IPS-20b (cell line): ENCODE measurements around the gene ANKRD1.
"Not testable (repeated sequence)": the region's sequence is repeated elsewhere in the genome, so short reads cannot be mapped to it uniquely, and the experiment has no call there.

Source experiments
- H3K27ac ChIP-seq: one replicate; pipeline ENCODE4 v1.5.1; 2013; ENCODE audit warnings: low read length
- H3K27me3 ChIP-seq: 2 replicates; pipeline ENCODE4 v1.6.1; 2013; ENCODE audit warnings: mild to moderate bottlenecking, low read length, inconsistent platforms; ENCODE audit not compliant: insufficient read depth
- H3K36me3 ChIP-seq: 2 replicates; pipeline ENCODE4 v1.6.1; 2013; ENCODE audit warnings: low read depth, mild to moderate bottlenecking, inconsistent platforms, low read length, moderate library complexity; ENCODE audit not compliant: insufficient read depth
- H3K4me1 ChIP-seq: 2 replicates; pipeline ENCODE4 v1.6.1; 2013; ENCODE audit warnings: mild to moderate bottlenecking, control low read depth, inconsistent platforms, low read length, moderate library complexity; ENCODE audit not compliant: insufficient read depth
- H3K4me3 ChIP-seq: 2 replicates; pipeline ENCODE4 v1.5.1; 2013; ENCODE audit warnings: mild to moderate bottlenecking, low read length, inconsistent platforms
- H3K9ac ChIP-seq: 2 replicates; pipeline ENCODE4 v1.6.1; 2013; ENCODE audit warnings: low read depth, mild to moderate bottlenecking, inconsistent platforms, low read length, moderate library complexity
- H3K9me3 ChIP-seq: 2 replicates; pipeline ENCODE4 v1.6.1; 2013; ENCODE audit warnings: mild to moderate bottlenecking, low read depth, low read length, inconsistent platforms; ENCODE audit not compliant: insufficient read depth

Gene ANKRD1

GRCh38 chr10:90958781-90959180 lies 37.9 kb upstream of the ANKRD1 start:
- Histone ChIP-seq H3K9ac (no peak overlapping the region), H3K27ac (no peak overlapping the region), H3K4me1 (no peaks in the 10 kb centered on the region; the same call in 1 of the 2 replicates), H3K27me3 (no peaks in the 10 kb centered on the region; the same call in 1 of the 2 replicates), H3K4me3 (no peak overlapping the region), H3K9me3 (no peaks in the 10 kb centered on the region), H3K36me3 (no peaks in the 10 kb centered on the region)

GRCh38 chr10:90947030-90947960 lies 26.4 kb upstream of the ANKRD1 start:
- no peaks in the 10 kb centered on the region for H3K9me3 ChIP-seq
- H3K36me3 ChIP-seq = no peaks in the 10 kb centered on the region
- no peak overlapping the region for H3K4me3 ChIP-seq
- H3K4me1 ChIP-seq = no peaks in the 10 kb centered on the region
- H3K9ac ChIP-seq = no peak overlapping the region
- H3K27ac ChIP-seq = no peak overlapping the region
- H3K27me3 ChIP-seq = peaks cover 5% of the 10 kb centered on the region; the same call in 1 of the 2 replicates

GRCh38 chr10:90945491-90946070 lies 24.7 kb upstream of the ANKRD1 start:
- Histone ChIP-seq H3K27me3 (peaks cover 5% of the 10 kb centered on the region; the same call in 1 of the 2 replicates), H3K4me3 (no peak overlapping the region), H3K4me1 (no peaks in the 10 kb centered on the region), H3K36me3 (no peaks in the 10 kb centered on the region), H3K9me3 (no peaks in the 10 kb centered on the region), H3K27ac (no peak overlapping the region), H3K9ac (no peak overlapping the region)

- no peak overlapping the region for H3K4me3 ChIP-seq
- no peak overlapping the region for H3K9ac ChIP-seq
- H3K4me1 ChIP-seq = no peaks in the 10 kb centered on the region
- H3K36me3 ChIP-seq = no peaks in the 10 kb centered on the region
- no peaks in the 10 kb centered on the region for H3K9me3 ChIP-seq
- H3K27me3 ChIP-seq = peaks cover 5% of the 10 kb centered on the region; the same call in 1 of the 2 replicates
- no peak overlapping the region for H3K27ac ChIP-seq
Measured at GRCh38 chr10:90944749-90945148, 23.9 kb upstream of the ANKRD1 start.

GRCh38 chr10:90942980-90943379 lies 22.1 kb upstream of the ANKRD1 start:
- H3K4me1 ChIP-seq, H3K9me3 ChIP-seq, H3K4me3 ChIP-seq, H3K36me3 ChIP-seq, H3K27ac ChIP-seq, H3K27me3 ChIP-seq, H3K9ac ChIP-seq: not testable (repeated sequence)

- Histone ChIP-seq H3K4me3 (no peak overlapping the region), H3K9me3 (no peaks in the 10 kb centered on the region), H3K4me1 (no peaks in the 10 kb centered on the region; the same call in 1 of the 2 replicates), H3K27me3 (peaks cover 42% of the 10 kb centered on the region), H3K27ac (no peak overlapping the region), H3K9ac (no peak overlapping the region), H3K36me3 (no peaks in the 10 kb centered on the region)
Measured at GRCh38 chr10:90939648-90940047, 18.8 kb upstream of the ANKRD1 start.

- Histone ChIP-seq H3K36me3 (no peaks in the 10 kb centered on the region), H3K27ac (no peak overlapping the region), H3K4me1 (no peaks in the 10 kb centered on the region; the same call in 1 of the 2 replicates), H3K9ac (no peak overlapping the region), H3K4me3 (no peak overlapping the region), H3K9me3 (no peaks in the 10 kb centered on the region), H3K27me3 (peaks cover 43% of the 10 kb centered on the region)
Measured at GRCh38 chr10:90939116-90939515, 18.2 kb upstream of the ANKRD1 start.

GRCh38 chr10:90937645-90938258 lies 16.9 kb upstream of the ANKRD1 start:
- Histone ChIP-seq H3K27ac (no peak overlapping the region), H3K9ac (no peak overlapping the region), H3K4me3 (no peak overlapping the region), H3K9me3 (no peaks in the 10 kb centered on the region), H3K36me3 (no peaks in the 10 kb centered on the region), H3K4me1 (no peaks in the 10 kb centered on the region; the same call in 1 of the 2 replicates), H3K27me3 (peaks cover 57% of the 10 kb centered on the region)

GRCh38 chr10:90936276-90936659 lies 15.4 kb upstream of the ANKRD1 start:
- H3K27ac ChIP-seq = no peak overlapping the region
- no peaks in the 10 kb centered on the region for H3K9me3 ChIP-seq
- H3K4me3 ChIP-seq = no peak overlapping the region
- no peak overlapping the region for H3K9ac ChIP-seq
- H3K27me3 ChIP-seq = peaks cover 72% of the 10 kb centered on the region
- no peaks in the 10 kb centered on the region for H3K36me3 ChIP-seq
- peaks cover 4% of the 10 kb centered on the region for H3K4me1 ChIP-seq

GRCh38 chr10:90935581-90936275 lies 14.8 kb upstream of the ANKRD1 start:
- H3K27me3 ChIP-seq = peaks cover 77% of the 10 kb centered on the region
- H3K4me3 ChIP-seq = no peak overlapping the region
- no peak overlapping the region for H3K27ac ChIP-seq
- no peak overlapping the region for H3K9ac ChIP-seq
- H3K36me3 ChIP-seq = no peaks in the 10 kb centered on the region
- H3K4me1 ChIP-seq = peaks cover 9% of the 10 kb centered on the region
- no peaks in the 10 kb centered on the region for H3K9me3 ChIP-seq
